MG63 (cell line): ENCODE data around the gene DNAJC22. TPM values are rescaled to one million over a fixed set of nuclear protein-coding genes. Genes with fewer than 3 reads are reported as not detected.
"Not testable (repeated sequence)": the region's sequence is repeated elsewhere in the genome, so short reads cannot be mapped to it uniquely, and the experiment has no call there.

Experiments used
- DNase-seq: peaks from one replicate; pipeline ENCODE4 v3.0.0-alpha.2; 2020
- H3K27me3 ChIP-seq: fragments of 250-450 bp; sonication (Bioruptor Pico); 2 replicates; pipeline ENCODE4 v1.5.1; 2020; ENCODE audit warnings: mild to moderate bottlenecking, moderate library complexity
- H3K36me3 ChIP-seq: fragments of 250-450 bp; sonication (Bioruptor Pico); 2 replicates; pipeline ENCODE4 v1.5.1; 2020; ENCODE audit warnings: mild to moderate bottlenecking, moderate library complexity
- H3K4me3 ChIP-seq: fragments of 250-450 bp; sonication (Bioruptor Pico); 2 replicates; pipeline ENCODE4 v1.5.1; 2020; ENCODE audit warnings: mild to moderate bottlenecking, moderate library complexity
- H3K9me3 ChIP-seq: fragments of 250-450 bp; sonication (Bioruptor Pico); 2 replicates; pipeline ENCODE4 v1.5.1; 2020; ENCODE audit warnings: mild to moderate bottlenecking, moderate library complexity
- total RNA-seq: library from RNA; depleted of rRNA; stranded (reverse); fragments of >200 nt; shearing (Covaris generic); gene quantifications from 2 replicates; pipeline ENCODE4 v1.2.3, GENCODE V29; 2014; ENCODE audit warnings: low replicate concordance; rRNA removed

DNAJC22 gene
- total RNA-seq: 3.1 and 6.5 TPM in 2 replicates

DNA sequence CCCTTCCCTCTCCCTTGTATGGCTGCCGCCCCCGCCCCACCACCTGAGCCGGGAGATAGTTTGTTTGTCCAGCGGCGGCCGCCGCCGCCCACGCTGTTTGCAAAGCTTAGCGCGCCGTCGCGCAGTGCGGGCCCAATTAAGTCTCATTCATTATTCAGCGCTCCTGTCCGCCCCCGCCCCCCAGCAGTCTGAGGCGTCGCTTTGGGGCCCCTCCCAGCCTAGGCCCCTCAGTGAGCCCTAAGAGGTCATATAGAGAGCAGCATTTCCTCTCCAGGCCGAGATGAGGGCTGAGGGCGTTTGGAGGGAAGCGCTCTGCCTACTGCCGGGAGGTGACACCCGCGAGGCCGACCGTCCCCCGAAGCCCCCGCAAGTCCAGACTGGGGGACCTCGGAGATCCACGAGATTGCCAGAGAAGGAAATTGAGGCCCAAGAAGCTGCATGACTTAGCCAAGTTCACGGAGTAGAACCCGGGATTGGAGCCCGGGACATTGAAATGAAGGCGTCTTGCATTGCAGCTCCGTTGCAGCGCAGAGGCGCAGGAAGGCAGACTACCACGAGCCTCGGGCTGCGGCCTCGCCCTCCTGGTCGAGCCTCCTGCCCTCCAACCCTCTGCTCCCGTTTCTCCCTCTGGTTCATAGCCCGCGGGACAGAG, at the start of gene DNAJC22:
Gene DNAJC22 (plus strand): TSS at position 230 of the 652 bp plus-strand sequence. CDS start 1,985 bp downstream, outside the sequence.
- Histone ChIP-seq H3K36me3 (no peaks in the 10 kb centered on the region), H3K27me3 (peaks cover 10% of the 10 kb centered on the region), H3K9me3 (no peaks in the 10 kb centered on the region), H3K4me3 (peak within 1 kb of the TSS; percentile 38)
- DNase-seq: no peak

GRCh38 chr12:49297695-49298060, 49.0 kb upstream of the DNAJC22 start:
- no peaks in the 10 kb centered on the region for H3K9me3 ChIP-seq
- H3K36me3 ChIP-seq: no peaks in the 10 kb centered on the region
- H3K4me3 ChIP-seq: no peak overlapping the region
- DNase-seq: no peak
- no peaks in the 10 kb centered on the region for H3K27me3 ChIP-seq

GRCh38 chr12:49298160-49298559, 48.5 kb upstream of the DNAJC22 start:
- Histone ChIP-seq H3K27me3 (no peaks in the 10 kb centered on the region), H3K4me3 (no peak overlapping the region), H3K9me3 (no peaks in the 10 kb centered on the region), H3K36me3 (no peaks in the 10 kb centered on the region)
- DNase-seq: no peak

GRCh38 chr12:49301760-49302159, 44.9 kb upstream of the DNAJC22 start:
- Histone ChIP-seq H3K27me3 (no peaks in the 10 kb centered on the region), H3K4me3 (no peak overlapping the region), H3K36me3 (no peaks in the 10 kb centered on the region), H3K9me3 (no peaks in the 10 kb centered on the region)
- DNase-seq: no peak

- Histone ChIP-seq H3K4me3 (no peak overlapping the region), H3K27me3 (no peaks in the 10 kb centered on the region), H3K9me3 (no peaks in the 10 kb centered on the region), H3K36me3 (no peaks in the 10 kb centered on the region)
- no peak for DNase-seq
These were observed 42.5 kb upstream of the DNAJC22 start for GRCh38 chr12:49304161-49304560.

GRCh38 chr12:49305762-49306510, 40.8 kb upstream of the DNAJC22 start:
- no peak for DNase-seq
- no peaks in the 10 kb centered on the region for H3K9me3 ChIP-seq
- no peak overlapping the region for H3K4me3 ChIP-seq
- no peaks in the 10 kb centered on the region for H3K27me3 ChIP-seq
- H3K36me3 ChIP-seq: no peaks in the 10 kb centered on the region

DNA sequence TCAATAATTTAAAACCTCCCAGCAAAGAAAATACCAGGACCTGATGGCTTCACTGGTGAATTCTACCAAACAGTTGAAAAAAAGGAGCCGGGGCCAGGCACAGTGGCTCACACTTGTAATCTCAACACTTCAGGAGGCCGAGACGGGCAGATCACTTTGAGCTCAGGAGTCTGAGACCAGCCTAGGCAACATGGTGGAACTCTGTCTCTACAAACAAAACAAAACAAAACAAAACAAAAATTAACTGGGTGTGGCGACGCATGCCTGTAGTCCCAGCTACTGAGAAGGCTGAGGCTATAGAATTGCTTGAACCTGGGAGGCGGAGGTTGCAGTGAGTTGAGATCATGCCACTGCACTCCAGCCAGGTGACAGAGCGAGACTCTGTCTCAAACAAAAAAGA, 37.3 kb upstream of the DNAJC22 start:
- DNase-seq: no peak
- Histone ChIP-seq H3K27me3 (no peaks in the 10 kb centered on the region), H3K9me3 (no peaks in the 10 kb centered on the region), H3K4me3 (no peak overlapping the region), H3K36me3 (no peaks in the 10 kb centered on the region)

DNA sequence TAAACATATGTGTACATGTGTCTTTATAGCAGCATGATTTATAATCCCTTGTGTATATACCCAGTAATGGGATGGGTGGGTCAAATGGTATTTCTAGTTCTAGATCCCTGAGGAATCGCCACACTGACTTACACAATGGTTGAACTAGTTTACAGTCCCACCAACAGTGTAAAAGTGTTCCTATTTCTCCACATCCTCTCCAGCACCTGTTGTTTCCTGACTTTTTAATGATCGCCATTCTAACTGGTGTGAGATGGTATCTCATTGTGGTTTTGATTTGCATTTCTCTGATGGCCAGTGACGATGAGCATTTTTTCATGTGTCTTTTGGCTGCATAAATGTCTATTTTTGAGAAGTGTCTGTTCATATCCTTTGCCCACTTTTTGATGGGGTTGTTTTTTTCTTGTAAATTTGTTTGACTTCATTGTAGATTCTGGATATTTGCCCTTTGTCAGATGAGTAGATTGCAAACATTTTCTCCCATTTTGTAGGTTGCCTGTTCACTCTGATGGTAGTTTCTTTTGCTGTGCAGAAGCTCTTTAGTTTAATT, 36.2 kb upstream of the DNAJC22 start:
- H3K27me3 ChIP-seq, H3K4me3 ChIP-seq, DNase-seq, H3K36me3 ChIP-seq, H3K9me3 ChIP-seq: not testable (repeated sequence)

DNA sequence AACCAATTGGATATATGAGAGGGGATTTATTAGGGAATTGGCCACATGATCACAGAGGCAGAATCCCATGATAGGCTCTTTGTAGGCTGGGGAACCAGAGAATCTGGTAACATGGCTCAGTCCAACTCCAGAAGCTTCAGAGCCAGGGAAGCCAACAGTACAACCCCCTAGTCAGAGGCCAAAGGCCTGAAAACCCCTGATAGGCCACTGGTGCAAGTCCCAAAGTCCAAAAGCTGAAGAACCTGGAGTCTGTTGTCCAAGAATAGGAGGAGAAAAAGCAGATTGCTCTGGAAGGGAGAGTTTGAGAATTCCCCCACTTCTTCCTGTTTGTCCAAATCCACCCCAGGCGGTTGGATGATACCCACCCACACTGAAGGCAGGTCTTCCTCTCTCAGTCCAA, 31.9 kb upstream of the DNAJC22 start:
- H3K4me3 ChIP-seq: no peak overlapping the region

GRCh38 chr12:49317118-49317517, 29.6 kb upstream of the DNAJC22 start:
- not testable (repeated sequence) for H3K36me3 ChIP-seq, H3K9me3 ChIP-seq, H3K4me3 ChIP-seq, DNase-seq, H3K27me3 ChIP-seq

More for the DNA sequence above, 31.9 kb upstream of the DNAJC22 start:
- no peaks in the 10 kb centered on the region for H3K9me3 ChIP-seq
- DNase-seq: no peak
- H3K27me3 ChIP-seq: no peaks in the 10 kb centered on the region
- no peaks in the 10 kb centered on the region for H3K36me3 ChIP-seq

GRCh38 chr12:49320411-49321103, 26.1 kb upstream of the DNAJC22 start:
- not testable (repeated sequence) for H3K4me3 ChIP-seq, H3K27me3 ChIP-seq, H3K9me3 ChIP-seq, DNase-seq
- peaks cover 14% of the 10 kb centered on the region for H3K36me3 ChIP-seq

DNA sequence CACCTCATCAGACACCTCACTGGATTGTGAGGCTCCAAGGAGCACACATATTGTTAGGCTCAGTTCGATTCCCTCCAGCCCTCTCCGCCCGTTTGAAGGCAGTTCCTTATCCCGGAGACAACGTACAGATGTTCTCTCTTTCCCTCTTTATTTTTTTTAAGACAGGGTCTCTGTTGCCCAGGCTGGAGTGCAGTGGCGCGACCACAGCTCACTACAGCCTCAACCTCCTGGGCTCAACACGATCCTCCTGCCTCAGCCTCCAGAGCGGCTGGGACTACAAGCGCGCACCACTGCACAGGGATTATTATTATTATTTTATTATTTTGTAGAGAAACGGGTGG, 24.4 kb upstream of the DNAJC22 start:
- peak overlapping the region; percentile 61 for H3K4me3 ChIP-seq
- no peaks in the 10 kb centered on the region for H3K27me3 ChIP-seq
- DNase-seq: no peak
- H3K36me3 ChIP-seq: peaks cover 31% of the 10 kb centered on the region
- H3K9me3 ChIP-seq: no peaks in the 10 kb centered on the region

GRCh38 chr12:49322708-49323523, 23.8 kb upstream of the DNAJC22 start, which contains the start of gene TROAP:
TSS of gene TROAP (plus strand) at chr12:49323255. CDS start at chr12:49323609, 354 bp downstream.
- Histone ChIP-seq H3K36me3 (peaks cover 31% of the 10 kb centered on the region), H3K9me3 (no peaks in the 10 kb centered on the region), H3K27me3 (no peaks in the 10 kb centered on the region), H3K4me3 (peak within 1 kb of the TSS; percentile 61)
- peak; percentile 97 for DNase-seq

- H3K36me3 ChIP-seq: peaks cover 35% of the 10 kb centered on the region
- no peaks in the 10 kb centered on the region for H3K27me3 ChIP-seq
- H3K4me3 ChIP-seq: peak overlapping the region; percentile 61
- DNase-seq: no peak
- no peaks in the 10 kb centered on the region for H3K9me3 ChIP-seq
These were observed 23.1 kb upstream of the DNAJC22 start for GRCh38 chr12:49323524-49324097.

DNA sequence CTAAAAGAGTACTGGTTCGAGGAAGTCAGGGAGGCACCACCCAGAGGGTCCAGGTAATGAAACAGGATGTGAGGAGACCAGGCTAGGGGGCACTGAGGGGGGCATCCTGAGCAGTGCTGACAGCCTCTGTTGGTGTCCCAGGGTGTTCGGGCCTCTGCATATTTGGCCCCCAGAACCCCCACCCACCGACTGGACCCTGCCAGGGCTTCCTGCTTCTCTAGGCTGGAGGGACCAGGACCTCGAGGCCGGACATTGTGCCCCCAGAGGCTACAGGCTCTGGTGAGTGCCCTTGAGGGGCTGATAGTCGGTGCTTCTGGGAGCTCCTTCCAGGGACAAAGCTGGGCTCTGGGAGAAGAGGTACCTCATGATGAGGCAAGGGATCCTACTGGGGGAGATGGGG, 21.1 kb upstream of the DNAJC22 start:
- Histone ChIP-seq H3K9me3 (no peaks in the 10 kb centered on the region), H3K27me3 (no peaks in the 10 kb centered on the region), H3K36me3 (peaks cover 48% of the 10 kb centered on the region), H3K4me3 (no peak overlapping the region)
- no peak for DNase-seq

DNA sequence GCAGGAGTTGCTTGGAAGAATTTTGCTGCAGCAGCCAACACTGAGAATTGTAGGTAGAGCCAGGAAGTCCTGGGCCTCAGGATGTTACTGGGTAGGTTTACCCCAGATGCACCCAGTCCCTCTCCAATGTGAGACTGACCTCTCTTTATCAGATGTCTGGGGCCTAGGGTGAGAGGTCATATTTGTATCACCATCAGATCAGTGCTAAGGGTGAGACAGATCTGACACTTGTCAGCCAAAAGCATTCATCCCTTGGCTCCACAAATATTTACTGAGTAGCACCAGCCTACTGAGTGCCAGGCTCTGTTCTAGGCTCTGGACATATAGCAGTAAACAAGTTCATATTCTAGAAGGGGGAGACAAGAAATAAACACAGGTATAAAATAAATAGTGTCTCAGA, 19.3 kb upstream of the DNAJC22 start:
- no peak overlapping the region for H3K4me3 ChIP-seq
- H3K36me3 ChIP-seq: peaks cover 53% of the 10 kb centered on the region
- no peaks in the 10 kb centered on the region for H3K9me3 ChIP-seq
- H3K27me3 ChIP-seq: no peaks in the 10 kb centered on the region
- no peak for DNase-seq
